ENCODE measurements around the gene RHBDF1. TPM values are rescaled to one million over a fixed set of nuclear protein-coding genes. Genes with fewer than 3 reads are reported as not detected.

The RHBDF1 gene
- total RNA-seq, 4 donors from 2014 or later: 11.9 to 179 (median 33.8) TPM

- Histone ChIP-seq H3K4me1 (peaks cover 0 to 8% (median 4%) of the 10 kb centered on the region in 4 donors), H3K4me3 (no peak overlapping the region), H3K36me3 (peaks cover 0 to 5% (median 0%) of the 10 kb centered on the region in 4 donors), H3K27me3 (no peaks in the 10 kb centered on the region), H3K9me3 (no peaks in the 10 kb centered on the region), H3K27ac (no peak overlapping the region)
- no peak for DNase-seq
- TF ChIP-seq CTCF (IDR thresholded peaks at IDR 0.05) (no peak), POLR2A (IDR thresholded peaks at IDR 0.05) (no peak), EP300 (IDR thresholded peaks at IDR 0.05; ENCODE audit: low read depth) (no peak)
- intact Hi-C loops (cut with DNase I; ENCODE audit: low total_unique reads) (no loop called here), in situ Hi-C loops (cut with MboI; ENCODE audit: low pct_ligation_motif_present in 1 of 4, low pct_unique_long_range_greater_than_20kb in 1 of 4, low sequenced_read_pairs in 3 of 4) (no loop called here)
- 88% methylated on average over 2 of the region's 2 CpGs; no CpG with 5 or more reads in 1 of the 2 donors for WGBS, 2 donors (ENCODE audit: low coverage in 1 of 2)
These were observed 41.9 kb upstream of the RHBDF1 start for GRCh38 chr16:114327-114726.

- intact Hi-C loops (cut with DNase I; ENCODE audit: low total_unique reads) (no loop called here), in situ Hi-C loops (cut with MboI; ENCODE audit: low pct_ligation_motif_present in 1 of 4, low pct_unique_long_range_greater_than_20kb in 1 of 4, low sequenced_read_pairs in 3 of 4) (no loop called here)
- Histone ChIP-seq H3K27me3 (no peaks in the 10 kb centered on the region), H3K27ac (no peak overlapping the region), H3K4me3 (no peak overlapping the region), H3K9me3 (no peaks in the 10 kb centered on the region), H3K36me3 (peaks cover 0 to 5% (median 0%) of the 10 kb centered on the region in 4 donors), H3K4me1 (no peaks in the 10 kb centered on the region)
- TF ChIP-seq POLR2A (IDR thresholded peaks at IDR 0.05) (no peak), CTCF (IDR thresholded peaks at IDR 0.05) (no peak), EP300 (IDR thresholded peaks at IDR 0.05; ENCODE audit: low read depth) (no peak), POLR2AphosphoS5 (IDR thresholded peaks at IDR 0.05) (no peak)
- no peak for DNase-seq
- WGBS, 2 donors (ENCODE audit: low coverage in 1 of 2): 96 to 100% methylated on average over 2 to 21 of the region's 21 CpGs
These were observed 39.9 kb upstream of the RHBDF1 start for GRCh38 chr16:112153-112840.

- DNase-seq: peak; percentile 46
- in situ Hi-C loops (cut with MboI; ENCODE audit: low pct_ligation_motif_present in 1 of 4, low pct_unique_long_range_greater_than_20kb in 1 of 4, low sequenced_read_pairs in 3 of 4) (loop anchor here in 1 of 4 donors (5.0 kb wide), 1 partner anchor 76 kb away; the partner anchor contains the start of gene HBQ1), intact Hi-C loops (cut with DNase I; ENCODE audit: low total_unique reads) (loop anchor here (5.0 kb wide), 1 partner anchor 76 kb away; the partner anchor contains the start of gene HBQ1)
These were observed 34.3 kb upstream of the RHBDF1 start for GRCh38 chr16:106623-107324.

More at GRCh38 chr16:106623-107324, 34.3 kb upstream of the RHBDF1 start:
- Histone ChIP-seq H3K4me3 (no peak overlapping the region), H3K27ac (no peak overlapping the region), H3K36me3 (no peaks in the 10 kb centered on the region), H3K9me3 (no peaks in the 10 kb centered on the region), H3K27me3 (no peaks in the 10 kb centered on the region), H3K4me1 (peaks cover 0 to 2% (median 0%) of the 10 kb centered on the region in 4 donors)
- TF ChIP-seq POLR2AphosphoS5 (IDR thresholded peaks at IDR 0.05) (no peak), CTCF (IDR thresholded peaks at IDR 0.05) (peak; percentile 73 to 83 (median 76)), EP300 (IDR thresholded peaks at IDR 0.05; ENCODE audit: low read depth) (no peak), POLR2A (IDR thresholded peaks at IDR 0.05) (no peak)
- WGBS, 2 donors (ENCODE audit: low coverage in 1 of 2): 11 to 27% methylated on average over 3 to 6 of the region's 6 CpGs

Measured in transverse colon (tissue), 4 donors.